ENCODE data around the gene RGS7. TPM values are rescaled to one million over a fixed set of nuclear protein-coding genes. Genes with fewer than 3 reads are reported as not detected.

RGS7 gene
- total RNA-seq, 1 experiment from 2014 or later = 1.5 TPM

DNA sequence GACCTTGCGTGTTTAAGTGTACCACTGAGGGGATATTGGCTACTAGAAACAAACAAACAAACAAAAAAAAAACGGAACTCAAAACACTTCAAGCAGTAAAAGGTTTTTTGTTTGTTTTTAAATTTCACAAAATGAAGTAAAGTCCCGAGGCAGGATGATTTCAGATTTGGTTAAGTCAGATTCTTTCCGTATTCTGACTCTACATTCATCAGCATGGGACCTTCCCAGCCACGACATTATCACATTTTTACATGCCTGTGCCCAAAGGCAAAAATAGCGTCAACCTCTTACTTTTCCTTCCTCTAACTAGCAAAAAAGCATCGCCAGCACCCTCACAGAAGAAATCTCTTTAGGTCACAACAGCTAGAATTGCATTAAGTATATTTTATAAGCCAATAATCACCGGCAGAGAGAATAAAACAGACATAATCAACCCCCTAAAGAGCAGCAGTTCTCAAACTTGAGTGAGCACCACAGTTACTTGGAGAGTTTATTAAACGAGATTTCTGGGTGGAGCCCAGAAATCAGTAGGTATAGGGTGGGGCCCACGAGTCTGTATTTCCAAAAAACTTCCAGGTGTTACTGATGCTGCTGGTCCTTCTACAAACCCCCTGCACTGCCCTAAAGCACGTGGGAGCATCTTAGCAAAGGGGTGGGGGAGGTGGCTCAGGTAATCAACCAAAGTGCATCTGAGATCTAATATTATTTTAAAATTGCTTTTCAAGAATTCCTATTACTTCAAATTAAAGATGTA is 227.6 kb downstream of the RGS7 start:
- TF ChIP-seq, protein P1, sequence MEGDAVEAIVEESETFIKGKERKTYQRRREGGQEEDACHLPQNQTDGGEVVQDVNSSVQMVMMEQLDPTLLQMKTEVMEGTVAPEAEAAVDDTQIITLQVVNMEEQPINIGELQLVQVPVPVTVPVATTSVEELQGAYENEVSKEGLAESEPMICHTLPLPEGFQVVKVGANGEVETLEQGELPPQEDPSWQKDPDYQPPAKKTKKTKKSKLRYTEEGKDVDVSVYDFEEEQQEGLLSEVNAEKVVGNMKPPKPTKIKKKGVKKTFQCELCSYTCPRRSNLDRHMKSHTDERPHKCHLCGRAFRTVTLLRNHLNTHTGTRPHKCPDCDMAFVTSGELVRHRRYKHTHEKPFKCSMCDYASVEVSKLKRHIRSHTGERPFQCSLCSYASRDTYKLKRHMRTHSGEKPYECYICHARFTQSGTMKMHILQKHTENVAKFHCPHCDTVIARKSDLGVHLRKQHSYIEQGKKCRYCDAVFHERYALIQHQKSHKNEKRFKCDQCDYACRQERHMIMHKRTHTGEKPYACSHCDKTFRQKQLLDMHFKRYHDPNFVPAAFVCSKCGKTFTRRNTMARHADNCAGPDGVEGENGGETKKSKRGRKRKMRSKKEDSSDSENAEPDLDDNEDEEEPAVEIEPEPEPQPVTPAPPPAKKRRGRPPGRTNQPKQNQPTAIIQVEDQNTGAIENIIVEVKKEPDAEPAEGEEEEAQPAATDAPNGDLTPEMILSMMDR (conservative IDR thresholded peaks at IDR 0.05) = no peak
- Histone ChIP-seq H4K5ac (ENCODE audit: insufficient read length, low read depth, low read length) (no peak overlapping the region), H3K4me1 (ENCODE audit: insufficient read depth, low read length) (peaks cover 2% of the 10 kb centered on the region; the same call in 1 of the 2 replicates), H3K9ac (ENCODE audit: extremely low read depth, insufficient read length, low read length) (no peak overlapping the region), H2BK5ac (ENCODE audit: insufficient read length, low read length) (no peak overlapping the region), H2AK5ac (ENCODE audit: insufficient read length, low read length) (no peak overlapping the region), H3K27ac (ENCODE audit: insufficient read length, low read depth, low read length) (no peak overlapping the region), H3K4me2 (ENCODE audit: insufficient read depth, insufficient read length, low read length) (no peak overlapping the region), H2BK20ac (ENCODE audit: low read depth, low read length, poor library complexity, severe bottlenecking) (no peak overlapping the region), H3K9me3 (ENCODE audit: control insufficient read depth, low read depth, low read length) (no peaks in the 10 kb centered on the region), H2BK12ac (ENCODE audit: insufficient read length, low read depth, low read length) (no peak overlapping the region), H4K8ac (replicated peaks; ENCODE audit: insufficient read length, low read depth, low read length) (no peak overlapping the region), H2AFZ (ENCODE audit: low read length) (no peak overlapping the region), H4K20me1 (ENCODE audit: control insufficient read depth, insufficient read depth, insufficient read length) (no peaks in the 10 kb centered on the region), H3K79me1 (ENCODE audit: insufficient read depth, low read depth, low read length, poor library complexity, severe bottlenecking) (no peaks in the 10 kb centered on the region), H3K23me2 (ENCODE audit: insufficient read length, low read depth, low read length, poor library complexity, severe bottlenecking) (no peaks in the 10 kb centered on the region), H2BK15ac (ENCODE audit: low read depth, low read length) (no peak overlapping the region), H3K27me3 (ENCODE audit: insufficient read depth, low read length) (no peaks in the 10 kb centered on the region), H3K18ac (ENCODE audit: insufficient read length, low read depth, low read length) (no peak overlapping the region), H3K79me2 (ENCODE audit: insufficient read depth, low read length) (no peaks in the 10 kb centered on the region), H3K4ac (ENCODE audit: low read depth, low read length) (no peak overlapping the region), H3K23ac (ENCODE audit: insufficient read length, low read depth, low read length) (no peak overlapping the region), H2BK120ac (ENCODE audit: low read depth, low read length, poor library complexity, severe bottlenecking) (no peak overlapping the region), H3K14ac (ENCODE audit: insufficient read depth, low read length) (no peak overlapping the region), H3K56ac (ENCODE audit: insufficient read length, low read depth, low read length) (no peak overlapping the region), H3T11ph (ENCODE audit: low read length) (no peak overlapping the region), H4K91ac (ENCODE audit: insufficient read length, low read depth, low read length) (no peak overlapping the region)
- Mint-ChIP-seq H3K27ac (peak overlapping the region in 1 of 3 experiments; percentile 38; a peak in 1 of 7 replicates), H3K4me3 (no peak overlapping the region), H3K4me1 (peaks cover 19 to 20% of the 10 kb centered on the region in 2 experiments), H3K36me3 (ENCODE audit: insufficient read depth in 1 of 3, low read depth in 3 of 3) (no peaks in the 10 kb centered on the region; a peak in 1 of 7 replicates), H3K27me3 (ENCODE audit: low read depth) (no peaks in the 10 kb centered on the region), H3K9me3 (no peaks in the 10 kb centered on the region)
- WGBS (ENCODE audit: extremely low coverage, insufficient read length, low lambda C conversion rate) = no CpG with 5 or more reads among the region's 11 CpGs
- DNase-seq = no peak
